Panc1 (cell line): ENCODE data around the gene PPM1K. TPM values are rescaled to one million over a fixed set of nuclear protein-coding genes. Genes with fewer than 3 reads are reported as not detected.
"Not testable (repeated sequence)": the region's sequence is repeated elsewhere in the genome, so short reads cannot be mapped to it uniquely, and the experiment has no call there.

Experiments used
- ATAC-seq: fragments of 200-7000 bp; cut with Tn5 transposase; 2 replicates; pipeline ENCODE4 v1.9.1; 2020; ENCODE audit warnings: mild to moderate bottlenecking, moderate library complexity
- BruUV-seq: library from RNA; stranded (reverse); fragments of 400-500 nt; replicated peaks from 2 replicates; lab custom pipeline; 2021; lab: Mats Ljungman, UMichigan
- CTCF ChIA-PET: fragments of 300-600 bp; sonication (Branson Sonifier 250); formaldehyde crosslinking; loops from one replicate; lab custom pipeline; 2022; ENCODE audit warnings: antibody characterized with exemption; lab: Charles Lee
- POLR2A ChIA-PET: fragments of 300-600 bp; sonication (Branson Sonifier 250); formaldehyde crosslinking; loops from one replicate; lab custom pipeline; 2022; ENCODE audit warnings: antibody characterized with exemption; lab: Charles Lee
- DNase-seq: peaks from one replicate; pipeline ENCODE4 v3.0.0-alpha.2; 2010; ENCODE audit warnings: low read depth, low spot score
- H3K27ac ChIP-seq: 2 replicates; pipeline ENCODE4 v1.5.1; 2011; ENCODE audit warnings: mild to moderate bottlenecking, low read length, inconsistent platforms
- H3K27me3 ChIP-seq: fragments of 200-500 bp; sonication (Bioruptor generic); 2 replicates; pipeline ENCODE4 v1.6.0; 2014; ENCODE audit warnings: low read length, inconsistent platforms; ENCODE audit not compliant: control insufficient read depth, insufficient read depth
- H3K36me3 ChIP-seq: fragments of 200-500 bp; sonication (Bioruptor generic); 2 replicates; pipeline ENCODE4 v1.5.1; 2014; ENCODE audit warnings: inconsistent platforms, mild to moderate bottlenecking, low read length, moderate library complexity; ENCODE audit not compliant: control insufficient read depth, insufficient read depth
- H3K4me1 ChIP-seq: 2 replicates; pipeline ENCODE4 v1.5.1; 2011; ENCODE audit warnings: inconsistent platforms, mild to moderate bottlenecking, low read length, moderate library complexity; ENCODE audit not compliant: control insufficient read depth, insufficient read depth
- H3K4me3 ChIP-seq, 2 experiments: 2 replicates each; pipeline ENCODE4 v1.5.1; 2011 to 2012; ENCODE audit warnings: low read depth in 2 of 2, low read length in 2 of 2, mild to moderate bottlenecking in 2 of 2, inconsistent platforms in 1 of 2, moderate library complexity in 1 of 2
- H3K9me3 ChIP-seq: fragments of 200-500 bp; sonication (Bioruptor generic); 2 replicates; pipeline ENCODE4 v1.5.1; 2014; ENCODE audit warnings: low read depth, mild to moderate bottlenecking, inconsistent platforms, low read length, moderate library complexity; ENCODE audit not compliant: control insufficient read depth, insufficient read depth
- CTCF ChIP-seq: fragments of 450-650 bp; IDR thresholded peaks from 2 replicates; pipeline ENCODE4 v1.5.1; 2017; ENCODE audit warnings: mild to moderate bottlenecking
- TCF7L2 ChIP-seq: IDR thresholded peaks from 2 replicates; pipeline ENCODE4 v1.6.1; 2011; ENCODE audit warnings: mild to moderate bottlenecking, low read depth, low read length, inconsistent platforms
- in situ Hi-C: cut with HindIII; loops from 2 replicates; pipeline ENCODE4 v1.10.0; 2016; ENCODE audit warnings: low sequenced_read_pairs, low pct_unique_long_range_greater_than_20kb
- intact Hi-C: fragments of 100-400 bp; cut with micrococcal nuclease; formaldehyde crosslinking; loops from one replicate; pipeline ENCODE4 v1.10.0; 2022; ENCODE audit not compliant: unreplicated experiment
- total RNA-seq: library from RNA; stranded (reverse); gene quantifications from one replicate; pipeline ENCODE4 v1.2.1, GENCODE V29; 2021; ENCODE audit not compliant: unreplicated experiment

Gene PPM1K
- total RNA-seq, 1 experiment from 2014 or later: 2.1 TPM

DNA sequence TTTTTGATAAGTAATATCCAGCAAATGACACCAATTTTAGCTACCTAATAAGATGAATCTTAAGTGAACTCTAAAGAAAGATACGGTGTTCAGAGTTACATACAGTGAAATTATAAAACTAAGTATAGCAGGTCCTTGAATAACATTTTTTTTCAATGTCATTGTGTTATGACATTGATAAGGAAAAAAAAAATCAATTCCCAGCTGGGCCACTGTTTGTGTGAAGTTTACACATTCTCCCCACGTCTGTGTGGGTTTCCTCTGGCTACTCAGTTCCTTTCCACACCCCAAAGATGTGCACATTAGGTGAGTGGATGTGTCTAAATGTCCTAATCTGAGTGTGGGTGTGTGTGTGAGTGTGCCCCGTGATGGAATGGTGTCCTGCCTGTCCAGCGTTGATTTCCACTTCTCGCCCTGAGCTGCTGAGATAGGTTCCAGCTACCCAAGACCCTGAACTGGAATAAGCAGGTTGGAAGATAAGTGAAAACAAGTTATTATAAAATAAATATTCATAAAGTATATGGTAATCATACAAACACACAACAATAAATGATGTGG is 31.2 kb upstream of the PPM1K start:
- intact Hi-C loops: no loop called here

DNA sequence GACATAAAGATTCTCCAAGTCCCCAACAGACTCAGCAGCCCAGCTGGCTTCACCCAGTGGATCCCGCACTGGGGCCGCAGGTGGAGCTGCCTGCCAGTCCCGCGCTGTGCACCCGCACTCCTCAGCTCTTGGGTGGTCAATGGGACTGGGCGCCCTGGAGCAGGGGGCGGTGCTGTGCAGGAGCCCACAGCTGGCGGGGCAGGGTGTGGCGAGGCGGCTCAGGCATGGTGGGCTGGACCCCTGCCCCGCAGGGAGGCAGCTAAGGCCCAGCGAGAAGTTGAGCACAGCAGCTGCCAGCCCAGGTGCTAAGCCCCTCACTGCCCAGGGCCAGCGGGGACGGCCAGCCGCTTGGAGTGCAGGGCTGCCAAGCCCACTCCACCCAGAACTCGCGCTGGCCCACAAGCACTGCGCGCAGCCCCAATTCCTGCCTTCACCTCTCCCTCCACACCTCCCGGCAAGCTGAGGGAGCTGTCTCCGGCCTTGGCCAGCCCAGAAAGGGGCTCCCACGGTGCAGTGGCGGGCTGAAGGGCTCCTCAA is 28.8 kb upstream of the PPM1K start:
- H3K36me3 ChIP-seq, H3K27me3 ChIP-seq, intact Hi-C loops, DNase-seq, H3K9me3 ChIP-seq, BruUV-seq, POLR2A ChIA-PET, ATAC-seq, H3K4me3 ChIP-seq, H3K27ac ChIP-seq, CTCF ChIA-PET, H3K4me1 ChIP-seq, in situ Hi-C loops: not testable (repeated sequence)

More for the DNA sequence above, 31.2 kb upstream of the PPM1K start:
- H3K27ac ChIP-seq: no peak overlapping the region
- no peak for ATAC-seq
- in situ Hi-C loops: no loop called here
- no peaks in the 10 kb centered on the region for H3K9me3 ChIP-seq
- ChIA-PET POLR2A (no interaction called here), CTCF (no interaction called here)
- no peaks in the 10 kb centered on the region for H3K36me3 ChIP-seq
- TF ChIP-seq TCF7L2 (no peak), CTCF (no peak)
- DNase-seq: no peak
- no TSS peak for BruUV-seq
- H3K4me1 ChIP-seq: no peaks in the 10 kb centered on the region
- H3K27me3 ChIP-seq: no peaks in the 10 kb centered on the region
- H3K4me3 ChIP-seq: no peak overlapping the region

DNA sequence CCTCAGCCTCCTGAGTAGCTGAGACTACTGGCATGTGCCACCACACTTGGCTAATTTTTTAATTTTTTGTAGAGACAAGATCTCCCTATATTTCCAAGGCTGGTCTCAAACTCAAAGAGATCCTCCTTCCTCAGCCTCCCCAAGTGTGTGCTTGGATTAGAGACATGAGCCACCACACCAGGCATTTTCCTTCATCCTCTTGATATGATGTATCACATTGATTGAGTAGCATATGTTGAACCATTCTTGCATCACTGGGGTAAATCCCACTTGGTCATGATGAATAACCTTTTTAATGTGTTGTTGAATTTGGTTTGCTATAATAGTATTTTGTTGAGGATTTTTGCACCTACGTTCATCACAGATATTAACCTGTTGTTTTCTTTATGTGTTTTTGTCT is 24.2 kb upstream of the PPM1K start:
- POLR2A ChIA-PET: no interaction called here
- no TSS peak for BruUV-seq

More for the DNA sequence above, 24.2 kb upstream of the PPM1K start:
- DNase-seq (no peak), ATAC-seq (no peak)
- no peak overlapping the region for H3K4me3 ChIP-seq
- H3K27me3 ChIP-seq: no peaks in the 10 kb centered on the region
- CTCF ChIA-PET: no interaction called here
- H3K4me1 ChIP-seq: no peaks in the 10 kb centered on the region
- H3K9me3 ChIP-seq: no peaks in the 10 kb centered on the region
- no peak for TF ChIP-seq CTCF
- H3K27ac ChIP-seq: no peak overlapping the region
- in situ Hi-C loops (no loop called here), intact Hi-C loops (no loop called here)
- H3K36me3 ChIP-seq: no peaks in the 10 kb centered on the region
